Left lung (tissue), 10 donors: ENCODE results near the gene SPATA6. TPM values are rescaled to one million over a fixed set of nuclear protein-coding genes. Genes with fewer than 3 reads are reported as not detected.
A peak's percentile ranks its signal among the peaks of the same experiment; 100 is the strongest.

Experiments
- ATAC-seq: fragments of 200-7000 bp; cut with Tn5 transposase; one replicate; pipeline ENCODE4 v1.9.1; 2020; ENCODE audit warnings: moderate library complexity
- DNase-seq, 4 donors: peaks; one replicate each; pipeline ENCODE4 v3.0.0-alpha.2; 2013 to 2020
- H3K27ac ChIP-seq, 2 donors: fragments of 200-600 bp; sonication (generic) in 1 of 2; one replicate each; pipeline versions ENCODE4 v1.5.0 to v1.8.0; 2020 to 2021
- H3K27me3 ChIP-seq, 2 donors: fragments of 200-600 bp; sonication (generic) in 1 of 2; one replicate each; pipeline versions ENCODE4 v1.5.0 to v1.8.0; 2020 to 2021
- H3K36me3 ChIP-seq, 2 donors: fragments of 200-600 bp; sonication (generic) in 1 of 2; one replicate each; pipeline versions ENCODE4 v1.5.0 to v1.8.0; 2020 to 2021
- H3K4me1 ChIP-seq, 2 donors: fragments of 200-600 bp; one replicate each; pipeline ENCODE4 v1.8.0; 2021
- H3K4me3 ChIP-seq, 2 donors: fragments of 200-600 bp; sonication (generic) in 1 of 2; one replicate each; pipeline versions ENCODE4 v1.5.0 to v1.8.0; 2020 to 2021; ENCODE audit warnings: mild to moderate bottlenecking in 1 of 2
- H3K9me3 ChIP-seq, 2 donors: fragments of 200-600 bp; sonication (generic) in 1 of 2; one replicate each; pipeline versions ENCODE4 v1.5.0 to v1.8.0; 2020 to 2021
- CTCF ChIP-seq, 2 donors: fragments of 200-600 bp; sonication (generic) in 1 of 2; IDR thresholded peaks; one replicate each; pipeline versions ENCODE4 v1.5.0 to v1.8.0; 2021; ENCODE audit warnings: antibody characterized with exemption in 2 of 2
- intact Hi-C, 2 donors: fragments of 100-400 bp; cut with DNase I; formaldehyde crosslinking; loops; one replicate each; pipeline versions ENCODE4 v1.11.2 to v1.14.2; 2022
- polyA plus RNA-seq, 6 donors: library from polyadenylated mRNA; unstranded; fragments of 120-200 nt; gene quantifications; one replicate each; pipeline ENCODE4 v1.2.1, GENCODE V29; 2013; ENCODE audit not compliant: insufficient read length in 6 of 6
- total RNA-seq, 2 donors: library from RNA; stranded (reverse); fragmentation: NEBNext Ultra II Directional; extraction: Animal tissue kit (Norgen Biotek cat#: 25700); gene quantifications; one replicate each; pipeline ENCODE4 v1.2.1, GENCODE V29; 2021
- donor health status: DM: no; HTN: yes; CAD: no.
- donor health status: DM: no; HTN: no; CAD: no.

SPATA6 gene
- total and polyA plus RNA-seq, 8 donors, result 11.9 to 33.9 (median 29.7) TPM

GRCh38 chr1:48499211-48499735 is 27.3 kb upstream of the SPATA6 start:
- no peak overlapping the region for H3K4me3 ChIP-seq
- no peaks in the 10 kb centered on the region for H3K36me3 ChIP-seq
- H3K27ac ChIP-seq, result no peak overlapping the region
- no peaks in the 10 kb centered on the region for H3K27me3 ChIP-seq
- no peaks in the 10 kb centered on the region for H3K9me3 ChIP-seq
- DNase-seq, result no peak
- H3K4me1 ChIP-seq, result peaks cover 0 to 7% of the 10 kb centered on the region in 2 donors
- intact Hi-C loops, result no loop called here
- no peak for ATAC-seq
- TF ChIP-seq CTCF (IDR thresholded peaks at IDR 0.05), result no peak

GRCh38 chr1:48498096-48498791 is 26.2 kb upstream of the SPATA6 start:
- ATAC-seq, result peak; percentile 98
- intact Hi-C loops, result no loop called here
- peaks cover 0 to 7% of the 10 kb centered on the region in 2 donors for H3K4me1 ChIP-seq
- TF ChIP-seq CTCF (IDR thresholded peaks at IDR 0.05), result peak; percentile 90 to 96
- no peaks in the 10 kb centered on the region for H3K36me3 ChIP-seq
- H3K4me3 ChIP-seq, result no peak overlapping the region
- no peaks in the 10 kb centered on the region for H3K9me3 ChIP-seq
- peak; percentile 64 to 91 (median 77) for DNase-seq
- H3K27ac ChIP-seq, result no peak overlapping the region
- H3K27me3 ChIP-seq, result no peaks in the 10 kb centered on the region

GRCh38 chr1:48495911-48496310 is 23.9 kb upstream of the SPATA6 start:
- TF ChIP-seq CTCF (IDR thresholded peaks at IDR 0.05), result no peak
- no peak for ATAC-seq
- Histone ChIP-seq H3K27me3 (no peaks in the 10 kb centered on the region), H3K36me3 (no peaks in the 10 kb centered on the region), H3K4me1 (peaks cover 0 to 7% of the 10 kb centered on the region in 2 donors), H3K4me3 (no peak overlapping the region), H3K9me3 (no peaks in the 10 kb centered on the region), H3K27ac (no peak overlapping the region)
- no peak for DNase-seq
- intact Hi-C loops, result no loop called here

GRCh38 chr1:48495166-48495565 is 23.2 kb upstream of the SPATA6 start:
- TF ChIP-seq CTCF (IDR thresholded peaks at IDR 0.05), result no peak
- intact Hi-C loops, result no loop called here
- Histone ChIP-seq H3K9me3 (no peaks in the 10 kb centered on the region), H3K27ac (no peak overlapping the region), H3K4me1 (peaks cover 0 to 7% of the 10 kb centered on the region in 2 donors), H3K27me3 (no peaks in the 10 kb centered on the region), H3K4me3 (no peak overlapping the region), H3K36me3 (no peaks in the 10 kb centered on the region)
- no peak for ATAC-seq
- no peak for DNase-seq

- Histone ChIP-seq H3K27ac (no peak overlapping the region), H3K27me3 (no peaks in the 10 kb centered on the region), H3K36me3 (no peaks in the 10 kb centered on the region), H3K9me3 (no peaks in the 10 kb centered on the region), H3K4me1 (peaks cover 0 to 7% of the 10 kb centered on the region in 2 donors), H3K4me3 (no peak overlapping the region)
- DNase-seq (peak in 2 of 4 donors; percentile 77 to 88), ATAC-seq (peak; percentile 21)
- TF ChIP-seq CTCF (IDR thresholded peaks at IDR 0.05), result no peak
- intact Hi-C loops, result no loop called here
These were observed 22.2 kb upstream of the SPATA6 start for GRCh38 chr1:48493970-48494769.
